GM12878 (cell line): ENCODE data around the gene MPZL3. TPM values are rescaled to one million over a fixed set of nuclear protein-coding genes. Genes with fewer than 3 reads are reported as not detected.

Experiments used
- ATAC-seq: fragments of 200-7000 bp; cut with Tn5 transposase; 3 replicates; pipeline ENCODE4 v1.9.1; 2020; ENCODE audit warnings: mild to moderate bottlenecking, moderate library complexity
- Bru-seq: library from RNA; stranded (reverse); fragments of 400-500 nt; gene quantifications from one replicate; lab custom pipeline; 2021; lab: Mats Ljungman, UMichigan
- BruChase-seq, 2 experiments: library from RNA; stranded (reverse); fragments of 400-500 nt; gene quantifications; one replicate each; lab custom pipeline; 2021; lab: Mats Ljungman, UMichigan
- BruUV-seq: library from RNA; stranded (reverse); fragments of 400-500 nt; replicated peaks from 2 replicates; lab custom pipeline; 2021; lab: Mats Ljungman, UMichigan
- CTCF ChIA-PET: fragments of 300-600 bp; sonication (Branson Sonifier 250); formaldehyde crosslinking; extraction: SDS; loops from one replicate; lab custom pipeline; 2021; ENCODE audit warnings: inconsistent platforms; lab: Yijun Ruan, JAX
- POLR2A ChIA-PET: fragments of 350-600 bp; formaldehyde crosslinking; extraction: SDS; loops from one replicate; lab custom pipeline; 2021; ENCODE audit warnings: inconsistent platforms; lab: Charles Lee
- RAD21 ChIA-PET: fragments of 300-600 bp; sonication (Branson Sonifier 250); formaldehyde crosslinking; loops from one replicate; lab custom pipeline; 2023; ENCODE audit warnings: antibody characterized with exemption; ENCODE audit not compliant: unreplicated experiment; lab: Charles Lee
- SMC1A ChIA-PET: fragments of 300-600 bp; sonication (Branson Sonifier 250); formaldehyde crosslinking; loops from one replicate; lab custom pipeline; 2023; ENCODE audit not compliant: unreplicated experiment, uncharacterized antibody; lab: Charles Lee
- DNase-seq: peaks from one replicate; pipeline ENCODE4 v3.0.0-alpha.2; 2011; ENCODE audit warnings: low read depth, low spot score
- FAIRE-seq: peaks from 3 replicates; lab custom pipeline; 2011; peaks lifted over from hg19 to GRCh38; lab: Jason Lieb, UNC
- H2AFZ ChIP-seq: 2 replicates; pipeline ENCODE4 v1.6.0; 2011; ENCODE audit warnings: low read depth, low read length, control low read depth; ENCODE audit not compliant: control insufficient read depth
- H3K27ac ChIP-seq: 2 replicates; pipeline ENCODE4 v1.5.1; 2011; ENCODE audit warnings: control low read depth; ENCODE audit not compliant: control insufficient read depth, insufficient read depth
- H3K27me3 ChIP-seq, 2 experiments: replicated peaks in 1 of 2; 2 replicates each; pipeline versions ENCODE4 v1.6.0 to v1.6.1; 2011; ENCODE audit warnings: low read length in 1 of 2; ENCODE audit not compliant: control insufficient read depth in 2 of 2, insufficient read depth in 2 of 2
- H3K36me3 ChIP-seq, 2 experiments: 2 replicates each; pipeline ENCODE4 v1.5.1; 2011; ENCODE audit warnings: low read length in 1 of 2; ENCODE audit not compliant: control insufficient read depth in 2 of 2, insufficient read depth in 2 of 2
- H3K4me1 ChIP-seq: 2 replicates; pipeline ENCODE4 v1.6.1; 2011; ENCODE audit warnings: mild to moderate bottlenecking, low read length, moderate library complexity, mixed read lengths; ENCODE audit not compliant: control insufficient read depth, insufficient read depth
- H3K4me2 ChIP-seq: 2 replicates; pipeline ENCODE4 v1.6.0; 2011; ENCODE audit warnings: control low read depth; ENCODE audit not compliant: control insufficient read depth, insufficient read depth
- H3K4me3 ChIP-seq: fragments of 200-600 bp; sonication (generic); 2 replicates; pipeline ENCODE4 v1.5.1; 2016
- H3K79me2 ChIP-seq: 2 replicates; pipeline ENCODE4 v1.6.0; 2011; ENCODE audit warnings: low read length; ENCODE audit not compliant: control insufficient read depth, insufficient read depth
- H3K9ac ChIP-seq: 2 replicates; pipeline ENCODE4 v1.8.0; 2011; ENCODE audit warnings: low read length, control low read depth, mixed read lengths; ENCODE audit not compliant: control insufficient read depth, insufficient read depth
- H3K9me3 ChIP-seq: replicated peaks from 3 replicates; pipeline ENCODE4 v1.5.1; 2011; ENCODE audit warnings: mild to moderate bottlenecking, low read length; ENCODE audit not compliant: control insufficient read depth, insufficient read depth
- H4K20me1 ChIP-seq: 2 replicates; pipeline ENCODE4 v1.6.0; 2011; ENCODE audit not compliant: control insufficient read depth, insufficient read depth
- FOS ChIP-seq: IDR thresholded peaks from 3 replicates; pipeline ENCODE4 v1.6.1; 2011; ENCODE audit warnings: borderline replicate concordance; ENCODE audit not compliant: insufficient read length; ENCODE audit errors: extremely low read depth
- HDAC6 ChIP-seq: fragments of 200-600 bp; sonication (generic); IDR thresholded peaks from one replicate; pipeline ENCODE4 v1.8.0; 2017; ENCODE audit warnings: antibody characterized with exemption; ENCODE audit not compliant: unreplicated experiment
- MTA3 ChIP-seq: IDR thresholded peaks from 2 replicates; pipeline ENCODE4 v1.6.1; 2012; ENCODE audit warnings: low read length, inconsistent platforms, borderline replicate concordance
- NBN ChIP-seq: fragments of 450-650 bp; IDR thresholded peaks from 2 replicates; pipeline ENCODE4 v1.6.1; 2016
- NFIC ChIP-seq: IDR thresholded peaks from 2 replicates; pipeline ENCODE4 v1.6.1; 2012; ENCODE audit warnings: low read depth, mild to moderate bottlenecking, inconsistent platforms, low read length, moderate library complexity
- NR2F1 ChIP-seq: fragments of 450-650 bp; conservative IDR thresholded peaks from 2 replicates; pipeline ENCODE4 v1.6.1; 2017; ENCODE audit warnings: mild to moderate bottlenecking
- SRF ChIP-seq, 2 experiments: IDR thresholded peaks; 2 replicates each; pipeline ENCODE4 v1.6.1; 2011; ENCODE audit warnings: low read depth in 2 of 2, low read length in 2 of 2, mild to moderate bottlenecking in 1 of 2, moderate library complexity in 1 of 2
- STAT3 ChIP-seq: IDR thresholded peaks from 2 replicates; pipeline ENCODE4 v1.6.1; 2011; ENCODE audit warnings: low read depth, low read length, improper control_type of control experiment
- TBL1XR1 ChIP-seq: IDR thresholded peaks from 2 replicates; pipeline ENCODE4 v1.6.1; 2012; ENCODE audit warnings: low read depth, low read length, improper control_type of control experiment
- TCF7 ChIP-seq: IDR thresholded peaks from 2 replicates; pipeline ENCODE4 v1.6.1; 2014; ENCODE audit warnings: antibody characterized with exemption, borderline replicate concordance
- ZNF207 ChIP-seq: fragments of 450-650 bp; IDR thresholded peaks from 2 replicates; pipeline ENCODE4 v1.6.1; 2014; ENCODE audit warnings: antibody characterized with exemption, mild to moderate bottlenecking, borderline replicate concordance
- ZNF274 ChIP-seq: IDR thresholded peaks from one replicate; pipeline ENCODE4 v1.8.0; 2011; ENCODE audit not compliant: insufficient read length, insufficient read depth
- ZSCAN29 ChIP-seq: fragments of 450-650 bp; IDR thresholded peaks from 2 replicates; pipeline ENCODE4 v1.6.1; 2017; ENCODE audit warnings: mild to moderate bottlenecking, moderate library complexity
- WGBS: methylation state at CpG from one replicate; pipeline ENCODE4 v1.1.6; 2016; ENCODE audit warnings: low lambda C conversion rate; ENCODE audit not compliant: insufficient replicate concordance, insufficient coverage; ENCODE audit errors: missing lambda C conversion rate; 5-methylcytosine and 5-hydroxymethylcytosine counted together
- in situ Hi-C: fragments of 300-500 bp; cut with MboI; formaldehyde crosslinking; loops from 9 replicates; pipeline ENCODE4 v1.14.3; 2018; ENCODE audit warnings: mixed read lengths
- intact Hi-C: fragments of 100-400 bp; cut with micrococcal nuclease; formaldehyde crosslinking; loops from one replicate; pipeline ENCODE4 v1.14.2; 2022; ENCODE audit not compliant: unreplicated experiment
- long read RNA-seq, 2 experiments: library from polyadenylated mRNA; unstranded; transcript quantifications; one replicate each; pipeline ENCODE4 v2.0.0, GENCODE V29; 2019 to 2020
- polyA minus RNA-seq, 3 experiments: library from RNA; depleted of rRNA, polyadenylated mRNA; stranded (reverse); fragments of >200 nt; gene quantifications; 2 replicates each; pipeline ENCODE4 v1.2.3, GENCODE V29; 2011
- polyA plus RNA-seq, 11 experiments: library from polyadenylated mRNA; depleted of rRNA in 4 of 11; unstranded in 6 of 11; stranded (reverse) in 5 of 11; fragments of >200 nt; fragmentation: Nextera tagmentation in 4 of 11; fragmentation: Illumina TruSeq in 1 of 11; extraction: Ambion mirVana in 4 of 11; extraction: Trizol in 1 of 11; gene quantifications; 1 replicate in 1 of 11; 2 replicates in 10 of 11; pipeline versions ENCODE4 v1.2.1 to v1.2.3, GENCODE V29; 2011 to 2016; ENCODE audit warnings: inconsistent platforms in 2 of 11, missing spikeins in 2 of 11, low read depth in 1 of 11
- total RNA-seq, 4 experiments: library from RNA; depleted of rRNA in 3 of 4; stranded (reverse); fragments of >200 nt in 3 of 4; fragmentation: Illumina TruSeq in 1 of 4; extraction: Trizol in 1 of 4; gene quantifications; 2 replicates each; pipeline versions ENCODE4 v1.2.1 to v1.2.3, GENCODE V29; 2013 to 2021
- TF ChIP-seq, protein P1 (sequence below): fragments of 450-650 bp; IDR thresholded peaks from 2 replicates; pipeline ENCODE4 v1.6.1; 2017; ENCODE audit warnings: mild to moderate bottlenecking, moderate library complexity

The MPZL3 gene, protein sequence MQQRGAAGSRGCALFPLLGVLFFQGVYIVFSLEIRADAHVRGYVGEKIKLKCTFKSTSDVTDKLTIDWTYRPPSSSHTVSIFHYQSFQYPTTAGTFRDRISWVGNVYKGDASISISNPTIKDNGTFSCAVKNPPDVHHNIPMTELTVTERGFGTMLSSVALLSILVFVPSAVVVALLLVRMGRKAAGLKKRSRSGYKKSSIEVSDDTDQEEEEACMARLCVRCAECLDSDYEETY
- 5.2 and 5.4 TPM in 2 replicates for total RNA-seq (2013; cell fraction: nucleolus; rRNA removed)
- 7.3 and 9.8 TPM in 2 replicates for total RNA-seq (2014; rRNA removed)
- 6.6 TPM in 2 replicates for total RNA-seq (2014; rRNA removed; fragmentation: Illumina TruSeq; extraction: Trizol)
- total RNA-seq (2021) = 5.6 and 6.4 TPM in 2 replicates
- polyA plus RNA-seq (2011; ENCODE audit: low read depth) = 1.7 TPM
- 5.5 and 8.5 TPM in 2 replicates for polyA plus RNA-seq (2011; rRNA removed)
- 3.0 TPM in 2 replicates for polyA plus RNA-seq (2011; cell fraction: cytosol; rRNA removed)
- 1.9 and 2.6 TPM in 2 replicates for polyA plus RNA-seq (2011; cell fraction: nucleus; rRNA removed)
- 2.2 and 2.4 TPM in 2 replicates for polyA plus RNA-seq (2012)
- 6.0 and 8.0 TPM in 2 replicates for polyA plus RNA-seq (2014; fragmentation: Illumina TruSeq; extraction: Trizol)
- 1 to 10 TPM; 2.1 to 7.5 TPM for polyA plus RNA-seq (2014; fragmentation: Nextera tagmentation; extraction: Ambion mirVana)
- 4.6 and 7.0 TPM in 2 replicates for polyA plus RNA-seq (2014; rRNA removed)
- polyA plus RNA-seq (2016; fragmentation: Nextera tagmentation; extraction: Ambion mirVana) = 1 to 10 TPM; 4.0 to 4.7 TPM
- polyA minus RNA-seq (2011; rRNA and poly(A)+ RNA removed) = 6.7 and 8.9 TPM in 2 replicates
- polyA minus RNA-seq (2011; cell fraction: cytosol; rRNA and poly(A)+ RNA removed) = 1.6 and 2.2 TPM in 2 replicates
- polyA minus RNA-seq (2011; cell fraction: nucleus; rRNA and poly(A)+ RNA removed) = 0.73 and 0.86 TPM in 2 replicates
- Bru-seq, nascent RNA = percentile 82 among the genes with signal in this experiment
- BruChase-seq, experiment 1, labeled RNA remaining after a 6-hour chase = percentile 73 among the genes with signal in this experiment
- BruChase-seq, experiment 2, labeled RNA remaining after a 2-hour chase = percentile 79 among the genes with signal in this experiment
- long read RNA-seq, experiment 1, partial matches to known transcripts = 0 of 3 reads
- long read RNA-seq, experiment 1, other reads (novel, unspliced or antisense) = 1 of 3 reads
- long read RNA-seq, experiment 2, partial matches to known transcripts = 0 of 17 reads
- long read RNA-seq, experiment 2, other reads (novel, unspliced or antisense) = 17 of 17 reads

DNA sequence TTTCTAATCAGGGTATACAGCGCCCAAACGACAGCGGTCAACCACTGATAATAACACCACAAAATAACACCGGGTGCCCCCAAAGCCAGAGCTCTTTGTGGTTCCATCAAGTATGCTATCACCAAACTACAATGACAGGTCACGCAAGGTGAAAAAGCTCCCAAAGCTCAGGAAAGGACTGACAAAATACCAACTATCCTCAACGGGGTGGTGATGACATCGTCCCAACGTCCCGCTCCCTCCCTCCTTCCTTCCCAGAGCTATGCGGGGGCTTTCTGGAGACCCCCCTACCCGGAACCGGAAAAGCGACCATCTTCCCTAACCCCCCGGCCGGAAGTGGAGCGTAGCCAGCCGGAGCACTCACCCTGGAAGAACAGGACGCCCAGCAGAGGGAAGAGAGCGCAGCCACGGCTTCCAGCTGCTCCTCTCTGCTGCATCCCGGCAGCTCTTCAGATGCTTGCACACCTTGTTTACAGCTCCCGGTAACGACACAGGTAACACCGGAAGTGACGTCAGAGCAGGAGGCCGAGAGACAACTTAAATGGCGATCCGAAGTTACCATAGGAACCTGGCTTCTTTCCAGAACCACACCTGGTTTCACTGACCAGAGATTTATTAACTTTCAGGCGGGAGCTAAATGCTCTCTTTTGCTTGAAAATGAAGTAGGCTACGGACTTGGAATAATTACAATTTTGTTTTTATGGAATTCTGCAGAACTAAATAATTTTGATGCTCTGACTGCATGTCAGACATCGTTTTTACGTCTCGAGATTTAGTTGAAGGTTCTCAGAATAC is at the start of gene MPZL3:
Gene MPZL3 (minus strand): TSS at position 508 of the 795 bp plus-strand sequence. CDS start 71 bp downstream, at position 437.
- BruUV-seq = TSS peak; percentile 95
- no peaks in the 10 kb centered on the region for H3K4me1 ChIP-seq
- SMC1A ChIA-PET = interaction anchor here (0.7 to 2.3 kb wide), 16 partner anchors 11 to 1131 kb away, joined by 3 to 13 read pairs (median 3); partner anchors contain the start of gene JAML
- H3K4me3 ChIP-seq = peak within 1 kb of the TSS; percentile 83
- DNase-seq = peak; percentile 85
- peak; percentile 81 for ATAC-seq
- H3K27me3 ChIP-seq = no peaks in the 10 kb centered on the region
- in situ Hi-C loops = no loop called here
- intact Hi-C loops = loop anchor here (1.0 kb wide), 1 partner anchor 35 kb away; no protein-coding TSS in a partner anchor
- RAD21 ChIA-PET = interaction anchor here (0.6 to 1.6 kb wide), 11 partner anchors 10 to 107 kb away, joined by 3 to 11 read pairs (median 4); partner anchors contain the start of gene UBE4A
- H3K27ac ChIP-seq = peak within 1 kb of the TSS; percentile 87
- no peaks in the 10 kb centered on the region; the same call in 1 of the 2 replicates for H3K79me2 ChIP-seq
- H3K9ac ChIP-seq = peak within 1 kb of the TSS; percentile 85
- H3K4me2 ChIP-seq = peak within 1 kb of the TSS; percentile 85
- peak; percentile 96 for FAIRE-seq
- no peaks in the 10 kb centered on the region for H3K36me3 ChIP-seq
- WGBS = 2% methylated on average over 33 of the region's 33 CpGs
- H2AFZ ChIP-seq = peak within 1 kb of the TSS; percentile 100
- POLR2A ChIA-PET = interaction anchor here (0.5 to 2.3 kb wide), 9 partner anchors 10 to 289 kb away, joined by 3 to 12 read pairs (median 4); partner anchors contain the start of gene KMT2A
- no peaks in the 10 kb centered on the region; the same call in 2 of the 3 replicates for H3K9me3 ChIP-seq
- no peaks in the 10 kb centered on the region for H4K20me1 ChIP-seq
- CTCF ChIA-PET = interaction anchor here (0.6 to 1.6 kb wide), 12 partner anchors 9 to 101 kb away, joined by 3 to 15 read pairs (median 4); partner anchors contain the start of gene MPZL2
- TF ChIP-seq FOS (no peak), ZSCAN29 (no peak), MTA3 (0 out of 2 replicates have a peak, but pooled peaks have one; percentile 49), TBL1XR1 (no peak), ZNF274 (no peak), STAT3 (no peak), SRF (IDR thresholded peaks at IDR 0.05; ENCODE audit: low read depth in 2 of 2, low read length in 2 of 2) (no peak), NR2F1 (peak; percentile 65), TCF7 (no peak), NBN (peak; percentile 97), NFIC (0 out of 2 replicates have a peak, but pooled peaks have one; percentile 8), ZNF207 (peak; percentile 86), HDAC6 (no peak)
- TF ChIP-seq, protein P1, sequence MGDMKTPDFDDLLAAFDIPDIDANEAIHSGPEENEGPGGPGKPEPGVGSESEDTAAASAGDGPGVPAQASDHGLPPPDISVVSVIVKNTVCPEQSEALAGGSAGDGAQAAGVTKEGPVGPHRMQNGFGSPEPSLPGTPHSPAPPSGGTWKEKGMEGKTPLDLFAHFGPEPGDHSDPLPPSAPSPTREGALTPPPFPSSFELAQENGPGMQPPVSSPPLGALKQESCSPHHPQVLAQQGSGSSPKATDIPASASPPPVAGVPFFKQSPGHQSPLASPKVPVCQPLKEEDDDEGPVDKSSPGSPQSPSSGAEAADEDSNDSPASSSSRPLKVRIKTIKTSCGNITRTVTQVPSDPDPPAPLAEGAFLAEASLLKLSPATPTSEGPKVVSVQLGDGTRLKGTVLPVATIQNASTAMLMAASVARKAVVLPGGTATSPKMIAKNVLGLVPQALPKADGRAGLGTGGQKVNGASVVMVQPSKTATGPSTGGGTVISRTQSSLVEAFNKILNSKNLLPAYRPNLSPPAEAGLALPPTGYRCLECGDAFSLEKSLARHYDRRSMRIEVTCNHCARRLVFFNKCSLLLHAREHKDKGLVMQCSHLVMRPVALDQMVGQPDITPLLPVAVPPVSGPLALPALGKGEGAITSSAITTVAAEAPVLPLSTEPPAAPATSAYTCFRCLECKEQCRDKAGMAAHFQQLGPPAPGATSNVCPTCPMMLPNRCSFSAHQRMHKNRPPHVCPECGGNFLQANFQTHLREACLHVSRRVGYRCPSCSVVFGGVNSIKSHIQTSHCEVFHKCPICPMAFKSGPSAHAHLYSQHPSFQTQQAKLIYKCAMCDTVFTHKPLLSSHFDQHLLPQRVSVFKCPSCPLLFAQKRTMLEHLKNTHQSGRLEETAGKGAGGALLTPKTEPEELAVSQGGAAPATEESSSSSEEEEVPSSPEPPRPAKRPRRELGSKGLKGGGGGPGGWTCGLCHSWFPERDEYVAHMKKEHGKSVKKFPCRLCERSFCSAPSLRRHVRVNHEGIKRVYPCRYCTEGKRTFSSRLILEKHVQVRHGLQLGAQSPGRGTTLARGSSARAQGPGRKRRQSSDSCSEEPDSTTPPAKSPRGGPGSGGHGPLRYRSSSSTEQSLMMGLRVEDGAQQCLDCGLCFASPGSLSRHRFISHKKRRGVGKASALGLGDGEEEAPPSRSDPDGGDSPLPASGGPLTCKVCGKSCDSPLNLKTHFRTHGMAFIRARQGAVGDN = peak; percentile 76
